A673 (cell line): ENCODE results near the gene ZDHHC19.

ENCODE experiments used
- EZH2 ChIP-seq: fragments of 200-600 bp; sonication (generic); IDR thresholded peaks from 2 replicates; pipeline ENCODE4 v1.6.1; 2017; ENCODE audit warnings: borderline replicate concordance, low read depth, mild to moderate bottlenecking, mixed read lengths, antibody characterized with exemption, low read length; ENCODE audit not compliant: poor library complexity, severe bottlenecking
- TF ChIP-seq, protein P1 (sequence below): fragments of 300-800, 200-600 bp; sonication (generic); conservative IDR thresholded peaks from 2 replicates; pipeline ENCODE4 v1.5.1; 2017; ENCODE audit warnings: low read depth, mild to moderate bottlenecking, antibody characterized with exemption, low read length, moderate library complexity, mixed read lengths

GRCh38 chr3:196169836-196170240 lies 41.4 kb downstream of the ZDHHC19 start:
- no peak for TF ChIP-seq EZH2
- TF ChIP-seq, protein P1, sequence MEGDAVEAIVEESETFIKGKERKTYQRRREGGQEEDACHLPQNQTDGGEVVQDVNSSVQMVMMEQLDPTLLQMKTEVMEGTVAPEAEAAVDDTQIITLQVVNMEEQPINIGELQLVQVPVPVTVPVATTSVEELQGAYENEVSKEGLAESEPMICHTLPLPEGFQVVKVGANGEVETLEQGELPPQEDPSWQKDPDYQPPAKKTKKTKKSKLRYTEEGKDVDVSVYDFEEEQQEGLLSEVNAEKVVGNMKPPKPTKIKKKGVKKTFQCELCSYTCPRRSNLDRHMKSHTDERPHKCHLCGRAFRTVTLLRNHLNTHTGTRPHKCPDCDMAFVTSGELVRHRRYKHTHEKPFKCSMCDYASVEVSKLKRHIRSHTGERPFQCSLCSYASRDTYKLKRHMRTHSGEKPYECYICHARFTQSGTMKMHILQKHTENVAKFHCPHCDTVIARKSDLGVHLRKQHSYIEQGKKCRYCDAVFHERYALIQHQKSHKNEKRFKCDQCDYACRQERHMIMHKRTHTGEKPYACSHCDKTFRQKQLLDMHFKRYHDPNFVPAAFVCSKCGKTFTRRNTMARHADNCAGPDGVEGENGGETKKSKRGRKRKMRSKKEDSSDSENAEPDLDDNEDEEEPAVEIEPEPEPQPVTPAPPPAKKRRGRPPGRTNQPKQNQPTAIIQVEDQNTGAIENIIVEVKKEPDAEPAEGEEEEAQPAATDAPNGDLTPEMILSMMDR = no peak
